HepG2 (cell line): ENCODE measurements around the gene ASPHD1. TPM values are rescaled to one million over a fixed set of nuclear protein-coding genes. Genes with fewer than 3 reads are reported as not detected.

Source experiments
- ARID4A ChIP-seq: sonication (generic); formaldehyde crosslinking; IDR thresholded peaks from 2 replicates; pipeline ENCODE4 v1.5.0; 2020; ENCODE audit warnings: mild to moderate bottlenecking, missing genetic modification reagents, borderline replicate concordance
- ATF7-NPFF ChIP-seq: sonication (generic); formaldehyde crosslinking; IDR thresholded peaks from 2 replicates; pipeline ENCODE4 v1.8.1; 2023; ENCODE audit warnings: mild to moderate bottlenecking, low read depth, missing genetic modification reagents, moderate library complexity
- CEBPB ChIP-seq: IDR thresholded peaks from 2 replicates; pipeline ENCODE4 v1.6.1; 2011; ENCODE audit warnings: low read depth, low read length, improper control_type of control experiment, borderline replicate concordance
- GATAD2A ChIP-seq: IDR thresholded peaks from 2 replicates; pipeline ENCODE4 v1.6.1; 2016
- JUND ChIP-seq: sonication (generic); formaldehyde crosslinking; IDR thresholded peaks from 2 replicates; pipeline ENCODE4 v1.8.0; 2022; ENCODE audit warnings: mild to moderate bottlenecking, missing genetic modification reagents
- MTF1 ChIP-seq: sonication (generic); formaldehyde crosslinking; IDR thresholded peaks from 2 replicates; pipeline ENCODE4 v1.5.0; 2020; ENCODE audit warnings: missing genetic modification reagents
- PHF20 ChIP-seq: sonication (generic); formaldehyde crosslinking; IDR thresholded peaks from 2 replicates; pipeline ENCODE4 v1.5.0; 2020; ENCODE audit warnings: mild to moderate bottlenecking, missing genetic modification reagents
- PREB ChIP-seq: sonication (generic); formaldehyde crosslinking; IDR thresholded peaks from 2 replicates; pipeline ENCODE4 v1.4.0; 2020; ENCODE audit warnings: missing genetic modification reagents
- SNAPC2 ChIP-seq: sonication (generic); formaldehyde crosslinking; IDR thresholded peaks from 2 replicates; pipeline ENCODE4 v1.8.1; 2022; ENCODE audit warnings: mild to moderate bottlenecking, missing genetic modification reagents
- TFDP2 ChIP-seq: sonication (generic); formaldehyde crosslinking; IDR thresholded peaks from 2 replicates; pipeline ENCODE4 v1.4.0; 2020; ENCODE audit warnings: missing genetic modification reagents
- THAP7 ChIP-seq: sonication (generic); formaldehyde crosslinking; IDR thresholded peaks from 2 replicates; pipeline ENCODE4 v1.8.1; 2023; ENCODE audit warnings: mild to moderate bottlenecking, missing genetic modification reagents
- U2AF1 ChIP-seq: fragments of 200-400 bp; formaldehyde crosslinking; optimal IDR thresholded peaks from 2 replicates; pipeline ENCODE3; 2017; ENCODE audit warnings: mild to moderate bottlenecking, low read depth, low read length
- ZC3H4 ChIP-seq: sonication (generic); formaldehyde crosslinking; IDR thresholded peaks from 2 replicates; pipeline ENCODE4 v1.4.0; 2020; ENCODE audit warnings: missing genetic modification reagents, borderline replicate concordance
- ZMAT5 ChIP-seq: sonication (generic); formaldehyde crosslinking; IDR thresholded peaks from 2 replicates; pipeline ENCODE4 v1.5.0; 2020; ENCODE audit warnings: mild to moderate bottlenecking, low read depth, missing genetic modification reagents, borderline replicate concordance
- ZNF326 ChIP-seq: sonication (generic); formaldehyde crosslinking; IDR thresholded peaks from 2 replicates; pipeline ENCODE4 v1.4.0; 2020; ENCODE audit warnings: missing genetic modification reagents, borderline replicate concordance
- ZNF543 ChIP-seq: sonication (generic); formaldehyde crosslinking; IDR thresholded peaks from 2 replicates; pipeline ENCODE4 v1.4.0; 2020; ENCODE audit warnings: mild to moderate bottlenecking, missing genetic modification reagents
- ZNF746 ChIP-seq: sonication (generic); formaldehyde crosslinking; IDR thresholded peaks from 2 replicates; pipeline ENCODE4 v1.8.0; 2022; ENCODE audit warnings: mild to moderate bottlenecking, missing genetic modification reagents
- ZNF773 ChIP-seq: sonication (generic); formaldehyde crosslinking; IDR thresholded peaks from 2 replicates; pipeline ENCODE4 v1.4.0; 2020; ENCODE audit warnings: missing genetic modification reagents, borderline replicate concordance
- ZNF777 ChIP-seq: sonication (generic); formaldehyde crosslinking; IDR thresholded peaks from 2 replicates; pipeline ENCODE4 v1.4.0; 2020; ENCODE audit warnings: missing genetic modification reagents
- ZNF891 ChIP-seq: sonication (generic); formaldehyde crosslinking; IDR thresholded peaks from 2 replicates; pipeline ENCODE4 v1.5.0; 2020; ENCODE audit warnings: mild to moderate bottlenecking, missing genetic modification reagents
- polyA plus RNA-seq, 8 experiments: library from polyadenylated mRNA; depleted of rRNA in 3 of 8; stranded (reverse) in 7 of 8; unstranded in 1 of 8; fragments of >200 nt; fragmentation: Illumina TruSeq in 4 of 8; extraction: Trizol in 4 of 8; gene quantifications; 2 replicates each; pipeline versions ENCODE4 v1.2.1 to v1.2.3, GENCODE V29; 2011 to 2016; ENCODE audit warnings: low read depth in 4 of 8, missing spikeins in 1 of 8, mixed read lengths in 1 of 8; ENCODE audit not compliant: insufficient read depth in 1 of 8
- total RNA-seq, 5 experiments: library from RNA; depleted of rRNA; stranded (reverse); fragments of >200 nt; fragmentation: Illumina TruSeq; extraction: Trizol; gene quantifications; 2 replicates each; pipeline ENCODE4 v1.2.3, GENCODE V29; 2016; ENCODE audit warnings: low read depth in 1 of 5

ASPHD1 gene
- total and polyA plus RNA-seq, 2 of the 13 experiments (the other 11 are each of a cell fraction or from before 2014, with no cell fraction given): 13.1 to 19.7 TPM

- no peak for TF ChIP-seq TFDP2 (CRISPR knock-in tag)
- TF ChIP-seq MTF1 (CRISPR knock-in tag): no peak
- TF ChIP-seq U2AF1: no peak
- no peak for TF ChIP-seq ZMAT5 (CRISPR knock-in tag)
- no peak for TF ChIP-seq PHF20 (CRISPR knock-in tag)
- peak; percentile 98 for TF ChIP-seq CEBPB
- no peak for TF ChIP-seq THAP7 (CRISPR knock-in tag)
- TF ChIP-seq ZNF326 (CRISPR knock-in tag): no peak
- TF ChIP-seq GATAD2A (CRISPR knock-in tag): peak; percentile 89
- no peak for TF ChIP-seq JUND (CRISPR knock-in tag)
- TF ChIP-seq ZNF777: no peak
- TF ChIP-seq SNAPC2 (CRISPR knock-in tag): no peak
- TF ChIP-seq ATF7-NPFF (CRISPR knock-in tag): no peak
- TF ChIP-seq ZNF746 (CRISPR knock-in tag): no peak
- TF ChIP-seq ARID4A (CRISPR knock-in tag): peak; percentile 37; the same call in 1 of the 2 replicates
- TF ChIP-seq PREB (CRISPR knock-in tag): no peak
- TF ChIP-seq ZNF773 (CRISPR knock-in tag): no peak
- TF ChIP-seq ZC3H4 (CRISPR knock-in tag): no peak
- no peak for TF ChIP-seq ZNF543
- TF ChIP-seq ZNF891 (CRISPR knock-in tag): no peak
Measured at GRCh38 chr16:29891525-29892457, 8.5 kb upstream of the ASPHD1 start (continued).
